Body of pancreas (tissue), 4 donors: Measurements from ENCODE around the gene RUNX2.

ENCODE experiments used
- CTCF ChIP-seq, 7 experiments: fragments of 450-650 bp in 4 of 7; fragments of 200-600 bp in 3 of 7; sonication (generic) in 3 of 7; IDR thresholded peaks; one replicate each; pipeline ENCODE4 v1.5.1; 2016 to 2019; ENCODE audit warnings: antibody characterized with exemption in 7 of 7
- POLR2A ChIP-seq, 3 donors: fragments of 450-650 bp; IDR thresholded peaks; one replicate each; pipeline ENCODE4 v1.6.1; 2016; ENCODE audit warnings: antibody characterized with exemption in 3 of 3, mild to moderate bottlenecking in 2 of 3

GRCh38 chr6:45411959-45412358 is 83.8 kb downstream of the RUNX2 start:
- TF ChIP-seq POLR2A (IDR thresholded peaks at IDR 0.05) (no peak), CTCF (IDR thresholded peaks at IDR 0.05) (no peak)
